ENCODE results near the gene STK24.

STK24 gene

DNA sequence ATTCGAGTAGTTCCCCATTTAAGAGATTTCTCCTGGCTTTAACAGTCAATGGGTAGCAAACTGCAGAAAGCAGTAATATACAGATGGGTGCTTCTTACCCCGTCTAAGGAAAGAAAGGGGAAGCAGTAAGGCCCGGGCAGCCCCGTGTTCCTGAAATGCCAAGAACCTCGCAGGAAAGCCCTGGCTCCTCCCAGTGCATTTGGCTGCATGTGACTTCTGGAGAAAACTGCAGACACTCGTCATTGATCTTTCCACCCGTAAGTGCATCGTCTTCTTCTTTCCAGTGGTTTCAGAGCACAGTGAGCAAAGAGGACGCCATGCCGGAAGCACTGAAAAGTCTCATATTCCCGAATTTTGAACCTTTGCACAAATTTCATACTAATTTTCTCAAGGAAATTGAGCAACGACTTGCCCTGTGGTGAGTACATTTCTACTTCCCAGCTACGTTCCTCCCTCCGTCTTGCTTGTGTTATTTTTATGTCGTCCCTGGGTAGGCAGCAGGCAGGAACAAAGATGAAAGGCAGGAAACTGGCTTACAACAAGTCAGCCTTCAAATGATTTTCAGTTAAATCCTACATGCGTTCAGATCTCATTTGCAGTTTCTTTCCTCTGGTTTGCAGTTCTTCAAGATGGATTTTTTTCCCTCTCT is 165.2 kb downstream of the STK24 start:
- H3K27ac ChIP-seq: no peak overlapping the region
- no peak for TF ChIP-seq ZFX (IDR thresholded peaks at IDR 0.05; ENCODE audit: borderline replicate concordance)
- TF ChIP-seq, protein P1, sequence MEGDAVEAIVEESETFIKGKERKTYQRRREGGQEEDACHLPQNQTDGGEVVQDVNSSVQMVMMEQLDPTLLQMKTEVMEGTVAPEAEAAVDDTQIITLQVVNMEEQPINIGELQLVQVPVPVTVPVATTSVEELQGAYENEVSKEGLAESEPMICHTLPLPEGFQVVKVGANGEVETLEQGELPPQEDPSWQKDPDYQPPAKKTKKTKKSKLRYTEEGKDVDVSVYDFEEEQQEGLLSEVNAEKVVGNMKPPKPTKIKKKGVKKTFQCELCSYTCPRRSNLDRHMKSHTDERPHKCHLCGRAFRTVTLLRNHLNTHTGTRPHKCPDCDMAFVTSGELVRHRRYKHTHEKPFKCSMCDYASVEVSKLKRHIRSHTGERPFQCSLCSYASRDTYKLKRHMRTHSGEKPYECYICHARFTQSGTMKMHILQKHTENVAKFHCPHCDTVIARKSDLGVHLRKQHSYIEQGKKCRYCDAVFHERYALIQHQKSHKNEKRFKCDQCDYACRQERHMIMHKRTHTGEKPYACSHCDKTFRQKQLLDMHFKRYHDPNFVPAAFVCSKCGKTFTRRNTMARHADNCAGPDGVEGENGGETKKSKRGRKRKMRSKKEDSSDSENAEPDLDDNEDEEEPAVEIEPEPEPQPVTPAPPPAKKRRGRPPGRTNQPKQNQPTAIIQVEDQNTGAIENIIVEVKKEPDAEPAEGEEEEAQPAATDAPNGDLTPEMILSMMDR (IDR thresholded peaks at IDR 0.05): no peak

DNA sequence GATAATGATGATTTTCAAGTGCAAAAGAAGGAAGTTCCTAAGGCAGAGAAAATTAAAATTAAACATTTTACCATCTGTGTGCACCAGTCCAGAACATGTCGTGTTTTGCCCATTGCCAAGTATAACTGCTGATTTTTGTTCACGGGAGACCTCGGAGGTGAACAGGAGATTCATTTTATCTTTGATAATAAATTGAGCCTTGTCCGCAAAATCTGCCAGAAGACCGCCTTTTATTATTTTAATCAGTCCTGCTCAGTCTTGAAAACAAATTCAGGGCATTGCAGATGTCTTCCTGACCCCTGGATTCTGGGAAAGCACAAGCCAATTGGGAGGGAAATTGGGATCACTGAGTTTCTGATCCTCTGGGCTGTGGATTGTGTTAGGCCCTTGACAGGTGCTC is 165.9 kb downstream of the STK24 start:
- no peak overlapping the region for H3K27ac ChIP-seq
- TF ChIP-seq ZFX (IDR thresholded peaks at IDR 0.05; ENCODE audit: borderline replicate concordance): no peak
- TF ChIP-seq, protein P1 (IDR thresholded peaks at IDR 0.05): no peak

DNA sequence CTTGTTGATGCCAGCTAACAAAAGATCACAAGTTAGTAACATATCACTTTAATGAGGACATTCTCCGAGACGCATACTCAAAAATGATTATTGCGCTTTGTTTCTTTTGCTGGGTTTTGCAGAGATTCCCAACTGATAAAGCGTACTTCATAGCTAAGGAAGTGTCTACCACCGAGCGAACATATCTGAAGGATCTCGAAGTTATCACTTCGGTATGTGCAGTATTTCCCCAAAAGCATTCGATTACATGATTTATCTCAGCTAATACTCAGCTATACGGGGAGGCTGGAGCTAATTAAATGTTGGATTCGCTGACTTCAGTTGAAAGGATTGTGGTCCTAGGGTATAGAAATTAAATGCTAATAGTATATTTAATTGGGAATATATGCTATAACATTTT is 166.3 kb downstream of the STK24 start:
- TF ChIP-seq ZFX (IDR thresholded peaks at IDR 0.05; ENCODE audit: borderline replicate concordance): no peak
- TF ChIP-seq, protein P1 (IDR thresholded peaks at IDR 0.05): no peak
- H3K27ac ChIP-seq: no peak overlapping the region

DNA sequence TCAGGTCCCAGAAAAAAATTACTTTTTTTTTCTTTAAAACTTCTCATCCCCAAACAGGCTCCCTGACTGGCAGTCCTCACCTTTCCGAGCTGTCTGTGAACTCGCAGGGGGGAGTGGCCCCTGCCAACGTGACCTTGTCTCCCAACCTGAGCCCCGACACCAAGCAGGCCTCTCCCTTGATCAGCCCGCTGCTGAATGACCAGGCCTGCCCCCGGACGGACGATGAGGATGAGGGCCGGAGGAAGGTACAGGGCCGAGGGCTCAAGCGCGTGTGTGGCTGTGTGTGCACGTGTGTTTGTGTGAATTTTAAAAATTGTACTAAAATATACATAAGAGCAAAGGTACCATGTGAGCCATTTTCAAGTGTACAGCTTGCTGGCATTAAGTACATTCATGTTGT is 167.6 kb downstream of the STK24 start:
- TF ChIP-seq, protein P1 (IDR thresholded peaks at IDR 0.05): no peak
- TF ChIP-seq ZFX (IDR thresholded peaks at IDR 0.05; ENCODE audit: borderline replicate concordance): no peak
- H3K27ac ChIP-seq: no peak overlapping the region

DNA sequence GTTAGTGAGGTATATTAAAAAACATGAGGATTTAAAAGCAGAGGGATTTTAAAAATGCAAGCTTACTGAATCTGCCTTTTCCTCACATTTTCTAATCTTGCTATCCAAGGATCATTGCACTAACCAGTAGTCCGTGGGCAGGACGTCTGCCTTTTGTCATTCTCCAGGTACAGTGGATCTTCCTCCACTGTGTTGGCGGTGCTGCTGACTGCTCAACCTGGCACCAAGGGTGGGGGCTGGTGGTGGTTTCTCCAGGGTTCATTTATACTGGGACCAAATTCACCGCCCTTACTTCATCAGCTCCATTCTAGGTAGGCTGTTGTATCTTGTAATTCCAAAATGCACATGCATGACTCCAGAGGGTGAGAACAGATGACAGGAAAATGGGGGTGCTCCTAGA is 169.3 kb downstream of the STK24 start:
- no peak for TF ChIP-seq ZFX (IDR thresholded peaks at IDR 0.05; ENCODE audit: borderline replicate concordance)
- TF ChIP-seq, protein P1 (IDR thresholded peaks at IDR 0.05): no peak
- no peak overlapping the region for H3K27ac ChIP-seq

DNA sequence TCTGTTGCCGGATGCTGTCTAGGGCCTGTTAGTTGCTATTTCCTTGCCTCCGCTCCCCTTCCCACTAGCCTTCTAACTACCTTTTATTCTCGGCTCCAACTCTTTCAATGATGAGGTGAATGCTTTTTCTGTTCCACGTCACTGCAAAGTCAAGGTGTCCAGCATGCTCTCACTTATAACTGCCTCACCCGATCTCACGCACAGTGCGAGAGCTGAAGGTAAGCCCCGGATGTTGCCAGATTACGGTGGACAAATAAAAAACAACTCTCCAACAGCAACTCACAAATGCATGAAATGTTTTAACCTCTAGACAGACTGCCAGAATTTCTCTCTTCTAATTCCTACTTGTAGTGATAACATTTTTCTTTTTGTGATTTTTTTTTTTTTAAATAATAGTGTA is 169.9 kb downstream of the STK24 start:
- H3K27ac ChIP-seq: no peak overlapping the region
- TF ChIP-seq, protein P1 (IDR thresholded peaks at IDR 0.05): no peak
- no peak for TF ChIP-seq ZFX (IDR thresholded peaks at IDR 0.05; ENCODE audit: borderline replicate concordance)

DNA sequence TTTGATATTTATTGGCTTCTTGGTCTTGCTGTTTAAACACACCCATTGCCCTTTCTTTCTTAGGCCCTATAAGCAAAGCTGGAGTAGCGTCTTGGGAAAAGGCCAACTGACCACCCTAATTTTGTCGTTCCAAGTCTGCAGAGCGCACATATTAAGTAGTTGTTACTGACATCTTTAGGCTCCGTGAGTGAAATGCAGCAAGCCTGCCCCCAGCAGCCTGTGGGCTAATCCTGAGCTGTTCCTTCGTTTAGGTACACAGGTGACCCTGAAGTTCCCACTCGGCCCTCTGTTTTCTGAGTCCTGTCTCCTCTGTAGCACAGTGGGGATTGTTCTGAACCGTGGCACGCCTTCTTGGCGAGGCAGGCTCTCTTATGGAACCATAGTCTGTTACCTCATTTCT is 170.5 kb downstream of the STK24 start:
- no peak overlapping the region for H3K27ac ChIP-seq
- TF ChIP-seq, protein P1 (IDR thresholded peaks at IDR 0.05): no peak
- no peak for TF ChIP-seq ZFX (IDR thresholded peaks at IDR 0.05; ENCODE audit: borderline replicate concordance)
